Measurements from ENCODE around the gene DCST1. TPM values are rescaled to one million over a fixed set of nuclear protein-coding genes. Genes with fewer than 3 reads are reported as not detected.

The DCST1 gene
- total RNA-seq, 2 donors from 2014 or later = not detected

GRCh38 chr1:155051777-155052398 is 18.3 kb downstream of the DCST1 start:
- Histone ChIP-seq H3K27ac (peak overlapping the region in 3 of 4 donors; percentile 84 to 93 (median 89)), H3K4me1 (peaks cover 31% of the 10 kb centered on the region), H3K36me3 (replicated peaks in 1 of 2; ENCODE audit: insufficient read depth in 1 of 2, low read depth in 2 of 2) (no peaks in the 10 kb centered on the region), H3K4me3 (peak overlapping the region; percentile 32 to 47), H3K27me3 (no peaks in the 10 kb centered on the region), H3K9me3 (no peaks in the 10 kb centered on the region)
- no peak for TF ChIP-seq POLR2A (IDR thresholded peaks at IDR 0.05)
- no peak for TF ChIP-seq CTCF (IDR thresholded peaks at IDR 0.05)
- intact Hi-C loops (cut with DNase I) = no loop called here
- WGBS, 2 donors = 1 to 2% methylated on average over 23 to 27 of the region's 27 CpGs
- ATAC-seq = peak; percentile 9
- peak; percentile 46 to 67 (median 63) for DNase-seq

GRCh38 chr1:155052439-155053395 is 19.1 kb downstream of the DCST1 start:
- Histone ChIP-seq H3K36me3 (replicated peaks in 1 of 2; ENCODE audit: insufficient read depth in 1 of 2, low read depth in 2 of 2) (no peaks in the 10 kb centered on the region), H3K4me3 (no peak overlapping the region), H3K9me3 (no peaks in the 10 kb centered on the region), H3K4me1 (peaks cover 31% of the 10 kb centered on the region), H3K27me3 (no peaks in the 10 kb centered on the region), H3K27ac (peak overlapping the region in 3 of 4 donors; percentile 31 to 93 (median 84))
- intact Hi-C loops (cut with DNase I) = no loop called here
- no peak for TF ChIP-seq POLR2A (IDR thresholded peaks at IDR 0.05)
- peak in 4 of 7 experiments; percentile 14 to 23 (median 18) for TF ChIP-seq CTCF (IDR thresholded peaks at IDR 0.05)
- ATAC-seq = no peak
- WGBS, 2 donors = 44 to 65% methylated on average over 9 to 12 of the region's 12 CpGs
- DNase-seq = peak in 2 of 4 donors; percentile 31 to 39

- intact Hi-C loops (cut with DNase I) = no loop called here
- no peaks in the 10 kb centered on the region for H3K27me3 ChIP-seq
- DNase-seq (no peak), ATAC-seq (no peak)
- H3K4me3 ChIP-seq = no peak overlapping the region
- H3K9me3 ChIP-seq = no peaks in the 10 kb centered on the region
- TF ChIP-seq POLR2A (IDR thresholded peaks at IDR 0.05) = no peak
- no peak for TF ChIP-seq CTCF (IDR thresholded peaks at IDR 0.05)
- H3K27ac ChIP-seq = no peak overlapping the region
- H3K36me3 ChIP-seq (replicated peaks in 1 of 2; ENCODE audit: insufficient read depth in 1 of 2, low read depth in 2 of 2) = no peaks in the 10 kb centered on the region
- whole genome bisulfite sequencing, 2 donors = 80 to 82% methylated on average over 3 to 7 of the region's 7 CpGs
- peaks cover 31% of the 10 kb centered on the region for H3K4me1 ChIP-seq
Measured at GRCh38 chr1:155053531-155054105, 20.0 kb downstream of the DCST1 start.

- WGBS, 2 donors = 87 to 96% methylated on average over 8 of the region's 8 CpGs
- no peak for DNase-seq
- H3K27me3 ChIP-seq = no peaks in the 10 kb centered on the region
- intact Hi-C loops (cut with DNase I) = no loop called here
- no peak overlapping the region for H3K27ac ChIP-seq
- no peak for ATAC-seq
- H3K4me3 ChIP-seq = no peak overlapping the region
- H3K9me3 ChIP-seq = no peaks in the 10 kb centered on the region
- no peaks in the 10 kb centered on the region for H3K36me3 ChIP-seq (replicated peaks in 1 of 2; ENCODE audit: insufficient read depth in 1 of 2, low read depth in 2 of 2)
- peaks cover 17% of the 10 kb centered on the region for H3K4me1 ChIP-seq
- no peak for TF ChIP-seq POLR2A (IDR thresholded peaks at IDR 0.05)
- no peak for TF ChIP-seq CTCF (IDR thresholded peaks at IDR 0.05)
Measured at GRCh38 chr1:155057104-155057503, 23.5 kb downstream of the DCST1 start.

Measured in body of pancreas (tissue), 4 donors.